Suprapubic skin (tissue), 4 donors: ENCODE results near the gene GRM5.
"Not testable (repeated sequence)": the region's sequence is repeated elsewhere in the genome, so short reads cannot be mapped to it uniquely, and the experiment has no call there.

Experiments
- POLR2A ChIP-seq, 2 donors: fragments of 450-650 bp; IDR thresholded peaks; one replicate each; pipeline ENCODE4 v1.6.1; 2017; ENCODE audit warnings: antibody characterized with exemption in 2 of 2, mild to moderate bottlenecking in 2 of 2, moderate library complexity in 2 of 2
- POLR2AphosphoS5 ChIP-seq, 3 donors: sonication (generic); formaldehyde crosslinking; IDR thresholded peaks; one replicate each; pipeline ENCODE4 v1.6.1; 2017; ENCODE audit warnings: antibody characterized with exemption in 3 of 3
- TF ChIP-seq, protein P1 (sequence below), 2 donors: fragments of 200-600 bp in 1 of 2; fragments of 450-650 bp in 1 of 2; sonication (generic) in 1 of 2; IDR thresholded peaks; one replicate each; pipeline ENCODE4 v1.5.1; 2016 to 2019; ENCODE audit warnings: antibody characterized with exemption in 2 of 2, mild to moderate bottlenecking in 1 of 2, moderate library complexity in 1 of 2

- TF ChIP-seq, protein P1, sequence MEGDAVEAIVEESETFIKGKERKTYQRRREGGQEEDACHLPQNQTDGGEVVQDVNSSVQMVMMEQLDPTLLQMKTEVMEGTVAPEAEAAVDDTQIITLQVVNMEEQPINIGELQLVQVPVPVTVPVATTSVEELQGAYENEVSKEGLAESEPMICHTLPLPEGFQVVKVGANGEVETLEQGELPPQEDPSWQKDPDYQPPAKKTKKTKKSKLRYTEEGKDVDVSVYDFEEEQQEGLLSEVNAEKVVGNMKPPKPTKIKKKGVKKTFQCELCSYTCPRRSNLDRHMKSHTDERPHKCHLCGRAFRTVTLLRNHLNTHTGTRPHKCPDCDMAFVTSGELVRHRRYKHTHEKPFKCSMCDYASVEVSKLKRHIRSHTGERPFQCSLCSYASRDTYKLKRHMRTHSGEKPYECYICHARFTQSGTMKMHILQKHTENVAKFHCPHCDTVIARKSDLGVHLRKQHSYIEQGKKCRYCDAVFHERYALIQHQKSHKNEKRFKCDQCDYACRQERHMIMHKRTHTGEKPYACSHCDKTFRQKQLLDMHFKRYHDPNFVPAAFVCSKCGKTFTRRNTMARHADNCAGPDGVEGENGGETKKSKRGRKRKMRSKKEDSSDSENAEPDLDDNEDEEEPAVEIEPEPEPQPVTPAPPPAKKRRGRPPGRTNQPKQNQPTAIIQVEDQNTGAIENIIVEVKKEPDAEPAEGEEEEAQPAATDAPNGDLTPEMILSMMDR (IDR thresholded peaks at IDR 0.05) = not testable (repeated sequence)
- TF ChIP-seq POLR2A, POLR2AphosphoS5 (IDR thresholded peaks at IDR 0.05): not testable (repeated sequence)
Measured at GRCh38 chr11:88843766-88844426, 221.9 kb downstream of the GRM5 start.
